Thymus (tissue), 11 donors: ENCODE data around the gene ECI2. TPM values are rescaled to one million over a fixed set of nuclear protein-coding genes. Genes with fewer than 3 reads are reported as not detected.

Experiments used
- DNase-seq, 9 donors: peaks; one replicate each; pipeline ENCODE4 v3.0.0-alpha.2; 2013; ENCODE audit warnings: low spot score in 9 of 9, low read depth in 6 of 9, missing footprints in 1 of 9
- H3K27ac ChIP-seq, 2 donors: one replicate each; pipeline ENCODE4 v1.5.1; 2013; ENCODE audit warnings: control low read depth in 1 of 2, low read depth in 1 of 2, low read length in 1 of 2, mild to moderate bottlenecking in 1 of 2, moderate library complexity in 1 of 2
- H3K27me3 ChIP-seq, 2 donors: one replicate each; pipeline ENCODE4 v1.5.1; 2013; ENCODE audit warnings: low read length in 1 of 2; ENCODE audit not compliant: control insufficient read depth in 2 of 2, insufficient read depth in 1 of 2
- H3K36me3 ChIP-seq, 2 donors: one replicate each; pipeline ENCODE4 v1.5.1; 2013; ENCODE audit warnings: low read length in 1 of 2, mild to moderate bottlenecking in 1 of 2, moderate library complexity in 1 of 2; ENCODE audit not compliant: control insufficient read depth in 2 of 2, insufficient read depth in 2 of 2
- H3K4me1 ChIP-seq, 2 donors: one replicate each; pipeline ENCODE4 v1.5.1; 2013; ENCODE audit warnings: low read length in 2 of 2; ENCODE audit not compliant: control insufficient read depth in 2 of 2, insufficient read depth in 2 of 2
- H3K4me3 ChIP-seq, 2 donors: one replicate each; pipeline ENCODE4 v1.5.1; 2013; ENCODE audit warnings: low read length in 2 of 2, control low read depth in 1 of 2, mild to moderate bottlenecking in 1 of 2
- H3K9me3 ChIP-seq, 2 donors: one replicate each; pipeline ENCODE4 v1.5.1; 2013; ENCODE audit warnings: low read length in 1 of 2, mild to moderate bottlenecking in 1 of 2; ENCODE audit not compliant: control insufficient read depth in 2 of 2, insufficient read depth in 1 of 2
- WGBS: extraction: QIAGEN DNeasy Blood & Tissue Kit; methylation state at CpG from one replicate; pipeline ENCODE4 v1.1.7; 2013; 5-methylcytosine and 5-hydroxymethylcytosine counted together
- polyA plus RNA-seq: library from polyadenylated mRNA; stranded (reverse); fragments of 200-250 nt; gene quantifications from one replicate; pipeline ENCODE4 v1.2.3, GENCODE V29; 2013
- total RNA-seq: library from RNA; stranded (reverse); fragments of 120-200 nt; gene quantifications from one replicate; pipeline ENCODE4 v1.2.4, GENCODE V29; 2013
- donor health status: healthy.

Gene ECI2
- total and polyA plus RNA-seq, 2 donors: 45.0 to 55.0 TPM

GRCh38 chr6:4170297-4170696, 34.9 kb upstream of the ECI2 start:
- Histone ChIP-seq H3K4me1 (no peaks in the 10 kb centered on the region), H3K27ac (no peak overlapping the region), H3K27me3 (no peaks in the 10 kb centered on the region), H3K36me3 (no peaks in the 10 kb centered on the region), H3K4me3 (no peak overlapping the region), H3K9me3 (no peaks in the 10 kb centered on the region)
- DNase-seq: no peak
- WGBS: 97% methylated on average over 3 of the region's 3 CpGs

DNA sequence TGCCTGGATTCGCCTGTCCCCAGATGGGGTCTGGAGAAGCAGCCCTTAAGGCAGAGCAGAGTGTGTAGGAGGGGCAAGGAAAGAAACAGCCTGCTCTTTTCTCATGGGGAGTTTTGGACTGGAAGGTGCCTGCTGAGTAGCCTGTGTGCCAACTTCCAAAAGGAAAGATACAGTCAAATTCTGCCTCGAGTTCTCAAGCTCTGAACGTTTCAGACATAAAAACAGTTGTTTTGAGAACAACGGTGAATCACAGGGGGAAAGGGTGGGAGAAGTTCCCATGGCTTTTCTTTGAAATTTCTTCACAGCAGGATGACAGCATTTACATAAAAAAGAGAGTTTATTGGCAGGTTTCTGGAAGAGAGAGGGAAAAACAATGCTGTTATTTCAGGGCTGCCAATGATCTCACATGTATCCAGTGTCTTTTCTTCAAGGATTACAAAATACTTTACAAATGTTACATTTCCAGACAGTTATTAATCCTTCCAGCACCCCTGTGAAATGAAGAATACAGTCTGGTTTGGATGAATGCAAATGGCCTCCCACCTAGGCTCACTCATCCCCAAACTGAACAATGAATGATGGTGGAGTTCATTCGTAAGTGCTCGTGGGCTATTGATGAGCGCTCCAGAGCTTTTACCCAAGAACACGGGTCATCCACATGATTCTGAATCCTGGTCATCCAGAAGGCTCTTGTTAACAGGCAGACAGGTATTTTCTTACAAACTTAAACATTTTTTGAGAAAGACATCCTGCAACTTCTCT, 33.8 kb upstream of the ECI2 start:
- no peaks in the 10 kb centered on the region for H3K9me3 ChIP-seq
- WGBS: 86% methylated on average over 8 of the region's 8 CpGs
- no peaks in the 10 kb centered on the region for H3K4me1 ChIP-seq
- H3K27ac ChIP-seq: no peak overlapping the region
- DNase-seq: no peak
- no peak overlapping the region for H3K4me3 ChIP-seq
- H3K36me3 ChIP-seq: no peaks in the 10 kb centered on the region
- H3K27me3 ChIP-seq: no peaks in the 10 kb centered on the region

GRCh38 chr6:4167833-4168232, 32.5 kb upstream of the ECI2 start:
- Histone ChIP-seq H3K4me1 (no peaks in the 10 kb centered on the region), H3K9me3 (no peaks in the 10 kb centered on the region), H3K27me3 (no peaks in the 10 kb centered on the region), H3K4me3 (no peak overlapping the region), H3K27ac (no peak overlapping the region), H3K36me3 (no peaks in the 10 kb centered on the region)
- DNase-seq: no peak
- 96% methylated on average over 1 of the region's 1 CpG for WGBS

DNA sequence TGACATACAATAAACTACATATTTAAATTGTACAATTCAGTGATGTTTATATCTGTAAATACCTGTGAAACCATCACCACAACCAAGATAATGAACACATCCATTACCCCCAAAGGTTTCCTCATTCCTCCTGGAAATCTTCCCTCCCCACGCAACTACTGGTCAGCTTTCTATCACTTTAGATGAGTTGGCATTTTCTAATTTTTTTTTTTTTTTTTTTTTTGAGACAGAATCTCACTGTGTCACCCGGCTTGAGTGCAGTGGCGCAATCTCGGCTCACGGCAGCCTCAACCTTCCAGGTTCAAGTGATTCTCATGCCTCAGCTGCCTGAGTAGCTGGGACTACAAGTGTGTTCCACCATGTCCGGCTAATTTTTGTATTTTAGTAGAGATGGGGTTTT, 31.7 kb upstream of the ECI2 start:
- Histone ChIP-seq H3K36me3 (no peaks in the 10 kb centered on the region), H3K27me3 (no peaks in the 10 kb centered on the region), H3K27ac (no peak overlapping the region), H3K4me1 (no peaks in the 10 kb centered on the region), H3K9me3 (no peaks in the 10 kb centered on the region), H3K4me3 (no peak overlapping the region)
- no peak for DNase-seq
- WGBS: 97% methylated on average over 6 of the region's 6 CpGs

- Histone ChIP-seq H3K9me3 (no peaks in the 10 kb centered on the region), H3K27ac (no peak overlapping the region), H3K36me3 (no peaks in the 10 kb centered on the region), H3K4me3 (no peak overlapping the region), H3K27me3 (no peaks in the 10 kb centered on the region), H3K4me1 (no peaks in the 10 kb centered on the region)
- WGBS: 97% methylated on average over 6 of the region's 6 CpGs
- DNase-seq: no peak
Measured at GRCh38 chr6:4164456-4164855, 29.1 kb upstream of the ECI2 start.

GRCh38 chr6:4164117-4164442, 28.7 kb upstream of the ECI2 start:
- Histone ChIP-seq H3K9me3 (no peaks in the 10 kb centered on the region), H3K36me3 (no peaks in the 10 kb centered on the region), H3K27ac (no peak overlapping the region), H3K27me3 (no peaks in the 10 kb centered on the region), H3K4me3 (no peak overlapping the region), H3K4me1 (no peaks in the 10 kb centered on the region)
- WGBS: 97% methylated on average over 4 of the region's 4 CpGs
- DNase-seq: no peak

- H3K4me3 ChIP-seq: no peak overlapping the region
- no peak for DNase-seq
- H3K27ac ChIP-seq: no peak overlapping the region
- no peaks in the 10 kb centered on the region for H3K27me3 ChIP-seq
- 96% methylated on average over 10 of the region's 10 CpGs for WGBS
- H3K4me1 ChIP-seq: no peaks in the 10 kb centered on the region
- H3K9me3 ChIP-seq: no peaks in the 10 kb centered on the region
- no peaks in the 10 kb centered on the region for H3K36me3 ChIP-seq
Measured at GRCh38 chr6:4163408-4164116, 28.2 kb upstream of the ECI2 start.

- Histone ChIP-seq H3K4me1 (no peaks in the 10 kb centered on the region), H3K9me3 (no peaks in the 10 kb centered on the region), H3K4me3 (no peak overlapping the region), H3K27me3 (no peaks in the 10 kb centered on the region), H3K36me3 (no peaks in the 10 kb centered on the region), H3K27ac (no peak overlapping the region)
- no peak for DNase-seq
- 85% methylated on average over 1 of the region's 1 CpG for WGBS
Measured at GRCh38 chr6:4162370-4162769, 27.0 kb upstream of the ECI2 start.

DNA sequence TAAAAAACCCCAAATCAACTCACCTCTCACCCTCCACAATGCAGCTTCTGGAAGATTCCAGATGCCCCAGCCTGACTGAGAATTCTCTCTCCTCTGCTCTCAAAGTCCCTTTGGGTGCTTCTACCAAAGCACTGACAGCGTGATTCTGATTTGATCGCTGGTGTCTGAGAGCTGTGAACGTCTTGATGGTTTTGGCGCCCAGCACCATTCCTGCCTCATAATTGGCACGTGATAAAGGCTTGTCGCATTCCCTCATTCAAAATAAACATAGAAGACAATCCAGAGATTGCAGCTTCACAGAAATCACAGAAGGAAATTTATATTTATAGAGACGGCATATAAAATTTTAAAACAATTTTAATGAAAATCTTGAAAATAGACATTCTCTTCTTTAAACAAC, 24.1 kb upstream of the ECI2 start:
- H3K9me3 ChIP-seq: no peaks in the 10 kb centered on the region
- no peak for DNase-seq
- H3K27ac ChIP-seq: no peak overlapping the region
- no peaks in the 10 kb centered on the region for H3K27me3 ChIP-seq
- no peaks in the 10 kb centered on the region for H3K36me3 ChIP-seq
- H3K4me3 ChIP-seq: no peak overlapping the region
- WGBS: 95% methylated on average over 7 of the region's 7 CpGs
- peaks cover 0 to 2% of the 10 kb centered on the region in 2 donors for H3K4me1 ChIP-seq
